Neuronal stem cell (in vitro differentiated cells): ENCODE measurements around the gene IGSF1.
A peak's percentile ranks its signal among the peaks of the same experiment; 100 is the strongest.

Experiments
- DNase-seq: peaks from one replicate; pipeline ENCODE4 v3.0.0-alpha.2; 2013; ENCODE audit warnings: low spot score
- H2AFZ ChIP-seq: one replicate; pipeline ENCODE4 v1.6.1; 2013; ENCODE audit warnings: mild to moderate bottlenecking, low read length, inconsistent platforms
- H2AK5ac ChIP-seq: 2 replicates; pipeline ENCODE4 v1.6.1; 2013; ENCODE audit warnings: low read depth, mild to moderate bottlenecking, inconsistent platforms, low read length, moderate library complexity, mixed read lengths
- H2BK120ac ChIP-seq: 2 replicates; pipeline ENCODE4 v1.6.1; 2013; ENCODE audit warnings: low read depth, mild to moderate bottlenecking, inconsistent platforms, low read length, moderate library complexity, mixed read lengths
- H2BK12ac ChIP-seq: one replicate; pipeline ENCODE4 v1.6.1; 2013; ENCODE audit warnings: low read length, inconsistent platforms
- H2BK15ac ChIP-seq: 2 replicates; pipeline ENCODE4 v1.6.1; 2013; ENCODE audit warnings: mild to moderate bottlenecking, low read length, inconsistent platforms, mixed read lengths
- H2BK5ac ChIP-seq: one replicate; pipeline ENCODE4 v1.6.1; 2013; ENCODE audit warnings: inconsistent platforms, mild to moderate bottlenecking, low read length, moderate library complexity
- H3K14ac ChIP-seq: one replicate; pipeline ENCODE4 v1.6.1; 2013; ENCODE audit warnings: low read length, inconsistent platforms
- H3K18ac ChIP-seq: 2 replicates; pipeline ENCODE4 v1.6.1; 2013; ENCODE audit warnings: low read length, inconsistent platforms
- H3K23ac ChIP-seq: 2 replicates; pipeline ENCODE4 v1.6.1; 2013; ENCODE audit warnings: low read depth, mild to moderate bottlenecking, mixed read lengths, low read length, inconsistent platforms; ENCODE audit not compliant: poor library complexity
- H3K27ac ChIP-seq: replicated peaks from 3 replicates; pipeline ENCODE4 v1.5.1; 2013; ENCODE audit warnings: low read length, inconsistent platforms
- H3K27me3 ChIP-seq, 3 experiments: 2 replicates each; pipeline ENCODE4 v1.6.1; 2013; ENCODE audit warnings: low read length in 3 of 3, mild to moderate bottlenecking in 2 of 3, inconsistent platforms in 1 of 3, low read depth in 1 of 3, mixed read lengths in 1 of 3, moderate library complexity in 1 of 3; ENCODE audit not compliant: control insufficient read depth in 3 of 3, insufficient read depth in 3 of 3
- H3K36me3 ChIP-seq, 2 donors: replicated peaks in 1 of 2; 2 replicates each; pipeline ENCODE4 v1.6.1; 2013; ENCODE audit warnings: low read length in 2 of 2; ENCODE audit not compliant: control insufficient read depth in 2 of 2, insufficient read depth in 2 of 2
- H3K4ac ChIP-seq: 2 replicates; pipeline ENCODE4 v1.6.1; 2013; ENCODE audit warnings: inconsistent platforms, mild to moderate bottlenecking, low read length, moderate library complexity
- H3K4me1 ChIP-seq, 2 donors: 1 replicate in 1 of 2; 2 replicates in 1 of 2; pipeline ENCODE4 v1.6.1; 2013; ENCODE audit warnings: low read length in 2 of 2, low read depth in 1 of 2; ENCODE audit not compliant: control insufficient read depth in 2 of 2, insufficient read depth in 1 of 2
- H3K4me2 ChIP-seq: one replicate; pipeline ENCODE4 v1.6.1; 2013; ENCODE audit warnings: mild to moderate bottlenecking, low read length, inconsistent platforms; ENCODE audit not compliant: insufficient read depth, poor library complexity, severe bottlenecking
- H3K4me3 ChIP-seq, 2 donors: 2 replicates each; pipeline ENCODE4 v1.5.1; 2013; ENCODE audit warnings: low read length in 2 of 2, mild to moderate bottlenecking in 2 of 2, inconsistent platforms in 1 of 2, moderate library complexity in 1 of 2
- H3K79me1 ChIP-seq: one replicate; pipeline ENCODE4 v1.6.1; 2013; ENCODE audit warnings: low read depth, mild to moderate bottlenecking, inconsistent platforms, low read length, moderate library complexity
- H3K9ac ChIP-seq: one replicate; pipeline ENCODE4 v1.6.1; 2013; ENCODE audit warnings: mild to moderate bottlenecking, low read depth, low read length, inconsistent platforms; ENCODE audit not compliant: poor library complexity
- H3K9me3 ChIP-seq, 2 donors: replicated peaks in 1 of 2; 2 replicates each; pipeline versions ENCODE3 to v1.6.1; 2013; ENCODE audit warnings: low read length in 2 of 2, mild to moderate bottlenecking in 2 of 2, inconsistent platforms in 1 of 2, low read depth in 1 of 2, mixed read lengths in 1 of 2, moderate library complexity in 1 of 2; ENCODE audit not compliant: control insufficient read depth in 2 of 2, insufficient read depth in 1 of 2
- H4K8ac ChIP-seq: one replicate; pipeline ENCODE4 v1.6.1; 2013; ENCODE audit warnings: low read depth, mild to moderate bottlenecking, inconsistent platforms, low read length, moderate library complexity
- H4K91ac ChIP-seq: one replicate; pipeline ENCODE4 v1.6.1; 2013; ENCODE audit warnings: low read length, low read depth, mild to moderate bottlenecking, inconsistent platforms; ENCODE audit not compliant: poor library complexity
- WGBS, 2 donors: extraction: QIAGEN DNeasy Blood & Tissue Kit; methylation state at CpG; one replicate each; pipeline ENCODE4 v1.1.7; 2013; ENCODE audit warnings: missing lambda C conversion rate in 2 of 2, mixed read lengths in 1 of 2; ENCODE audit not compliant: insufficient read length in 2 of 2, insufficient replicate concordance in 1 of 2; ENCODE audit errors: extremely low coverage in 2 of 2; 5-methylcytosine and 5-hydroxymethylcytosine counted together

Gene IGSF1

DNA sequence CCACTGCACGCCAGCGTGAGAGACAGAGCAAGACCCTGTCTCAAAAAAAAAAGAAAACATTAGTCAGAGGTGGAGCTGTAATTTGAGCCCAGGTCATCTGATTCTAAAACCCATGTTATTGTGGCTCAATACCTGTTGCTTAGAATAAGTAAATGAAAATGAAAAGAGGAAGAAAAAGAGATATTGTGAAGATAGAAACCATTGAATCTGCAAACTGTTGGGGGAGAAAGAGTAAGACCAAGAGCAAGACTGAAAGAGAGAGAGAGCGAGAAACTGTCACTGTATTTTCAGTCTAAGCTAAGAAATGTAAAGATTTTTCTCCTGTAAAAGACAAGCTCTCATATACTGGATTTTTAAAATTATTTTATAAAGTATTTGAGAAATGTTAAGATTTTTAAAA is 9.7 kb upstream of the IGSF1 start:
- Histone ChIP-seq H3K36me3 (no peaks in the 10 kb centered on the region), H3K23ac (no peak overlapping the region), H2BK15ac (no peak overlapping the region), H3K9ac (no peak overlapping the region), H2AFZ (no peak overlapping the region), H2BK120ac (no peak overlapping the region), H3K9me3 (no peaks in the 10 kb centered on the region), H3K27me3 (peaks cover 0 to 7% (median 0%) of the 10 kb centered on the region in 3 experiments), H3K27ac (no peak overlapping the region), H2BK12ac (no peak overlapping the region), H3K79me1 (no peaks in the 10 kb centered on the region), H2BK5ac (no peak overlapping the region), H3K4me1 (no peaks in the 10 kb centered on the region), H4K8ac (no peak overlapping the region), H2AK5ac (no peak overlapping the region), H3K18ac (no peak overlapping the region), H3K4me2 (no peak overlapping the region), H3K4me3 (no peak overlapping the region), H3K4ac (no peak overlapping the region), H4K91ac (no peak overlapping the region), H3K14ac (no peak overlapping the region)
- no CpG with 5 or more reads among the region's 3 CpGs for WGBS, 2 donors
- DNase-seq: no peak

DNA sequence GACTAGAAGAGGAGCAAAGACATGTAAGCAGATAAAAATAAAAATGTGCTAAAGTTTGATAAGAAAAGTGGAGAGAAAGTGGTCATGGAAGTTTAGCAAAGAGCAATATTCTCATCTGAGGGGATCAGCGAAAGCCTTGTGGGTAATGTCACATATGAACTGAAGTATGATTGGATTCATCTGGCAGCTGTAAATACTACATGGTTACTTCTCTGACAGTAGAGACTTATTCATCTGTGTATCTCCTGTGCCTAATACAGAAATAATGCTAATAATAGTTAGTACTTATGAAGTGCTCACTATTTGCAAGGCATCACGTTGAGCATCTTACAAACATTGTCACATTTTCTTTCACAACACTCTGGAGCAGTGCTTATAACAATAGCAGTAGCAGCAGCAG is 8.9 kb upstream of the IGSF1 start:
- Histone ChIP-seq H3K18ac (no peak overlapping the region), H3K79me1 (no peaks in the 10 kb centered on the region), H3K4me3 (no peak overlapping the region), H3K14ac (no peak overlapping the region), H3K9me3 (no peaks in the 10 kb centered on the region), H3K23ac (no peak overlapping the region), H2BK5ac (no peak overlapping the region), H3K36me3 (no peaks in the 10 kb centered on the region), H2BK120ac (no peak overlapping the region), H3K4ac (no peak overlapping the region), H2BK15ac (no peak overlapping the region), H3K4me1 (no peaks in the 10 kb centered on the region), H3K4me2 (no peak overlapping the region), H3K27ac (no peak overlapping the region), H2AK5ac (no peak overlapping the region), H3K27me3 (peaks cover 0 to 5% (median 0%) of the 10 kb centered on the region in 3 experiments), H2AFZ (no peak overlapping the region), H4K91ac (no peak overlapping the region), H3K9ac (no peak overlapping the region), H4K8ac (no peak overlapping the region), H2BK12ac (no peak overlapping the region)
- no CpG with 5 or more reads among the region's 2 CpGs for WGBS, 2 donors
- no peak for DNase-seq

DNA sequence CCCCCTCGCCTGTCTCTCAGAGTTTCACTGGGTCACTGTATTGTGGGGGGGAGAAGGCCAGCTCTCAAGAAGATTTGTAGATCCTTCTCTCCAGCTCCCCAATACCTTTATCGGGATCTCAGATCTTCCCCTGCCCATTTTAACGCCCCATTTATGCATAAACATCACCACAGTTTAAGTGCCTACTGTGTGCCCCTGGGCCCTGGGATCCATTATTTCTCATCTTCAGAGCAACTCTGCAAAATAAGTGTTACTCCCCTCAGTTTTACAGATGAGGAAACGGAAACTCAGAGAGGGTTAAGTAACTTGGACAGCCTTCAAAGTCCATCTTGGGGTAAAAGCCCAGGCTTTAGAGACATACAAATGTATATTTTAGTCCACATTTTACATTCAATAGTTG is 421 bp upstream of the IGSF1 start:
- Histone ChIP-seq H3K4me1 (peaks cover 0 to 3% of the 10 kb centered on the region in 2 donors), H3K4me2 (no peak overlapping the region), H3K4ac (no peak overlapping the region), H3K14ac (no peak overlapping the region), H4K91ac (no peak overlapping the region), H4K8ac (no peak overlapping the region), H2BK120ac (no peak overlapping the region), H3K79me1 (no peaks in the 10 kb centered on the region), H2AFZ (peak overlapping the region; percentile 68), H3K27me3 (peaks cover 0 to 26% (median 0%) of the 10 kb centered on the region in 3 experiments), H3K27ac (no peak overlapping the region), H2BK15ac (no peak overlapping the region), H3K9ac (no peak overlapping the region), H2BK12ac (no peak overlapping the region), H2AK5ac (no peak overlapping the region), H3K23ac (no peak overlapping the region), H3K36me3 (no peaks in the 10 kb centered on the region), H3K18ac (no peak overlapping the region), H3K9me3 (no peaks in the 10 kb centered on the region), H2BK5ac (no peak overlapping the region), H3K4me3 (no peak overlapping the region)
- DNase-seq: no peak
- WGBS, 2 donors: no CpG with 5 or more reads among the region's 4 CpGs

DNA sequence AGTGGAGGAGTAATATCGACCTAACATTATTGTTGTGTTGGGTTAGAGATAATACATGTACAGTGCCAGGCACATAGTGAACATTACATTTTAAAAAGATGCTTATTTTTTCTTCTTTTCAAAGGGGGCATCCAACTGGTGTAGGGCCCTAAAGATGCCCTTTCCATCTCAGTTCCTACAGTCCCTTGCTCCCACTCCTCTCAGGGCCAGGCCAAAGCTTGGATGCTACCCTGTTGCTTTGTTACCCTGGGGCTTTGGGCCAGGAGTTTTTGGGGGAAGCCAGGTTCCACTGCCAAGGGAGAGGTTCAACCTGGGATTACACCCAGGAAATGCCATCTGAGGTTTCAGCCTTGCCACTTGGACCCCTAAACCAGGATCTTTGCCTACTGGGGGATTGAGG is 918 bp downstream of the IGSF1 start:
- Histone ChIP-seq H2BK15ac (no peak overlapping the region), H2AK5ac (no peak overlapping the region), H3K4me2 (no peak overlapping the region), H2BK120ac (no peak overlapping the region), H3K36me3 (no peaks in the 10 kb centered on the region), H3K14ac (no peak overlapping the region), H2BK12ac (no peak overlapping the region), H3K4me3 (no peak overlapping the region), H3K79me1 (no peaks in the 10 kb centered on the region), H4K91ac (no peak overlapping the region), H3K18ac (no peak overlapping the region), H2BK5ac (no peak overlapping the region), H4K8ac (no peak overlapping the region), H3K27me3 (peaks cover 0 to 26% (median 0%) of the 10 kb centered on the region in 3 experiments), H2AFZ (no peak overlapping the region), H3K9me3 (no peaks in the 10 kb centered on the region), H3K27ac (no peak overlapping the region), H3K4me1 (peaks cover 0 to 3% of the 10 kb centered on the region in 2 donors), H3K23ac (no peak overlapping the region), H3K9ac (no peak overlapping the region), H3K4ac (no peak overlapping the region)
- no CpG with 5 or more reads among the region's 1 CpG for WGBS, 2 donors
- no peak for DNase-seq
